Measurements from ENCODE around the gene DACH1. TPM values are rescaled to one million over a fixed set of nuclear protein-coding genes. Genes with fewer than 3 reads are reported as not detected.

DACH1 gene
- total and polyA plus RNA-seq, 2 of the 8 experiments (the other 6 are each of a cell fraction or from before 2014, with no cell fraction given) = 0.12 to 0.67 TPM

- POLR2A ChIA-PET (ENCODE audit: partially characterized antibody) = no interaction called here
- no peak overlapping the region for H3K56ac ChIP-seq (replicated peaks; ENCODE audit: insufficient read length, low read depth, low read length)
- no peak overlapping the region for H4K91ac ChIP-seq (replicated peaks; ENCODE audit: insufficient read length, low read length)
- H3K9me3 ChIP-seq (ENCODE audit: insufficient read depth in 2 of 2, low read depth in 1 of 2, low read length in 1 of 2) = no peaks in the 10 kb centered on the region
- no peaks in the 10 kb centered on the region for H3K4me1 ChIP-seq (replicated peaks in 1 of 4; ENCODE audit: control insufficient read depth in 3 of 4, insufficient read depth in 4 of 4, low read length in 3 of 4)
- H3K4ac ChIP-seq (replicated peaks; ENCODE audit: insufficient read length, low read depth, low read length) = no peak overlapping the region
- no peak for FAIRE-seq
- H4K8ac ChIP-seq (ENCODE audit: extremely low read depth, insufficient read depth, low read length) = no peak overlapping the region
- H3K23ac ChIP-seq (ENCODE audit: insufficient read length) = no peak overlapping the region
- no peak overlapping the region for H2AK5ac ChIP-seq (ENCODE audit: low read depth, low read length)
- WGBS, 2 experiments (ENCODE audit: extremely low coverage in 1 of 2, insufficient coverage in 1 of 2, insufficient read length in 1 of 2, insufficient replicate concordance in 2 of 2, low coverage in 1 of 2, low lambda C conversion rate in 2 of 2, missing lambda C conversion rate in 1 of 2) = 100% methylated on average over 1 of the region's 3 CpGs; no CpG with 5 or more reads in 1 of the 2 experiments
- DNase-seq (ENCODE audit: low read depth in 1 of 2, low spot score in 2 of 2) = no peak
- H2BK15ac ChIP-seq (ENCODE audit: low read length) = no peak overlapping the region
- no peak overlapping the region for H3K18ac ChIP-seq (ENCODE audit: extremely low read depth, low read length)
- no peak overlapping the region for H2BK5ac ChIP-seq (ENCODE audit: low read depth, low read length)
- CTCF ChIA-PET (ENCODE audit: partially characterized antibody) = interaction anchor here (0.9 to 1.6 kb wide), 7 partner anchors 9 to 705 kb away, joined by 3 to 7 read pairs (median 4); no protein-coding TSS in a partner anchor
- no peaks in the 10 kb centered on the region for H3K23me2 ChIP-seq (ENCODE audit: low read depth, low read length)
- no peak overlapping the region for H3K14ac ChIP-seq (ENCODE audit: insufficient read length)
- H2AFZ ChIP-seq (ENCODE audit: low read length) = no peak overlapping the region
- H3K27ac ChIP-seq (ENCODE audit: low read depth, low read length) = no peak overlapping the region
- no peak overlapping the region for H4K5ac ChIP-seq (ENCODE audit: insufficient read length, low read depth, low read length)
- H3K79me2 ChIP-seq (ENCODE audit: control insufficient read depth in 1 of 2, insufficient read depth in 2 of 2, low read length in 2 of 2) = no peaks in the 10 kb centered on the region
- H2BK12ac ChIP-seq (ENCODE audit: low read depth, low read length) = no peak overlapping the region
- no peak overlapping the region for H2BK20ac ChIP-seq (ENCODE audit: low read length)
- H2BK120ac ChIP-seq (replicated peaks; ENCODE audit: low read depth, low read length) = no peak overlapping the region
- H3K27me3 ChIP-seq (replicated peaks in 1 of 4; ENCODE audit: control insufficient read depth in 3 of 4, extremely low read depth in 1 of 4, insufficient read depth in 3 of 4, low read length in 3 of 4) = no peaks in the 10 kb centered on the region
- H3K4me2 ChIP-seq (ENCODE audit: insufficient read depth in 1 of 2, low read depth in 2 of 2, low read length in 2 of 2) = no peak overlapping the region
- H3K9ac ChIP-seq (replicated peaks in 1 of 4; ENCODE audit: extremely low read depth in 1 of 4, low read depth in 3 of 4, low read length in 3 of 4) = no peak overlapping the region
- no peak for TF ChIP-seq KDM5A (IDR thresholded peaks at IDR 0.05; ENCODE audit: low read length)
- TF ChIP-seq SP1 (IDR thresholded peaks at IDR 0.05; ENCODE audit: low read depth, low read length) = no peak
- TF ChIP-seq CTCF (IDR thresholded peaks at IDR 0.05; ENCODE audit: control extremely low read depth in 1 of 3, insufficient read depth in 1 of 3, low read depth in 1 of 3, low read length in 3 of 3) = peak in 2 of 3 experiments; percentile 26 to 46; a peak in 2 of 4 replicates
- TF ChIP-seq KDM1A (IDR thresholded peaks at IDR 0.05; ENCODE audit: borderline replicate concordance, low read length) = no peak
- TF ChIP-seq RAD21 (IDR thresholded peaks at IDR 0.05 in 1 of 2, conservative IDR thresholded peaks at IDR 0.05 in 1 of 2; ENCODE audit: low read depth in 2 of 2, low read length in 2 of 2) = peak; percentile 19 to 33
- H3K79me1 ChIP-seq (ENCODE audit: low read depth, low read length) = no peaks in the 10 kb centered on the region
- no peaks in the 10 kb centered on the region for H3K36me3 ChIP-seq (ENCODE audit: control insufficient read depth in 2 of 4, insufficient read depth in 4 of 4, low read length in 3 of 4)
- no peak overlapping the region for H3K4me3 ChIP-seq (ENCODE audit: extremely low read depth in 1 of 4, insufficient read depth in 2 of 4, low read depth in 3 of 4, low read length in 4 of 4)
- no peaks in the 10 kb centered on the region for H4K20me1 ChIP-seq (replicated peaks in 1 of 2; ENCODE audit: control insufficient read depth in 1 of 2, insufficient read depth in 2 of 2, low read length in 2 of 2)
These were observed 276.3 kb downstream of the DACH1 start for GRCh38 chr13:71590654-71591148.

All from H1 (cell line).